Smooth muscle cell (in vitro differentiated cells): ENCODE results near the gene GPR156. TPM values are rescaled to one million over a fixed set of nuclear protein-coding genes. Genes with fewer than 3 reads are reported as not detected.

Experiments
- DNase-seq: peaks from one replicate; lab custom pipeline; 2025; ENCODE audit not compliant: unreplicated experiment; lab: John Stamatoyannopoulos, UW
- H2AFZ ChIP-seq: fragments of 200-600 bp; sonication (generic); 2 replicates; pipeline ENCODE4 v1.6.0; 2016; ENCODE audit warnings: antibody characterized with exemption, low read depth, mild to moderate bottlenecking
- H3F3A ChIP-seq: fragments of 200-600 bp; sonication (generic); 2 replicates; pipeline ENCODE4 v1.6.0; 2017; ENCODE audit warnings: antibody characterized with exemption, low read depth
- H3K27ac ChIP-seq: fragments of 200-600 bp; sonication (generic); 2 replicates; pipeline ENCODE4 v1.5.1; 2016; ENCODE audit warnings: low read depth, mild to moderate bottlenecking
- H3K27me3 ChIP-seq: fragments of 200-600 bp; sonication (generic); 2 replicates; pipeline ENCODE4 v1.6.1; 2016; ENCODE audit warnings: low read depth, mild to moderate bottlenecking
- H3K36me3 ChIP-seq: fragments of 200-600 bp; sonication (generic); 2 replicates; pipeline ENCODE4 v1.5.1; 2016; ENCODE audit warnings: low read depth
- H3K4me1 ChIP-seq: fragments of 200-600 bp; sonication (generic); 2 replicates; pipeline ENCODE4 v1.5.1; 2016; ENCODE audit warnings: low read depth
- H3K4me2 ChIP-seq: fragments of 200-600 bp; sonication (generic); 2 replicates; pipeline ENCODE4 v1.6.0; 2016; ENCODE audit warnings: mild to moderate bottlenecking
- H3K4me3 ChIP-seq: fragments of 200-600 bp; sonication (generic); 2 replicates; pipeline ENCODE4 v1.5.1; 2016; ENCODE audit warnings: mild to moderate bottlenecking
- H3K79me2 ChIP-seq: fragments of 200-600 bp; sonication (generic); 2 replicates; pipeline ENCODE4 v1.6.0; 2016; ENCODE audit warnings: low read depth, mild to moderate bottlenecking
- H3K9ac ChIP-seq: fragments of 200-600 bp; sonication (generic); 2 replicates; pipeline ENCODE4 v1.6.0; 2016; ENCODE audit warnings: low read depth
- H3K9me3 ChIP-seq: fragments of 200-600 bp; sonication (generic); replicated peaks from 2 replicates; pipeline ENCODE4 v1.5.1; 2016; ENCODE audit warnings: low read depth
- H4K20me1 ChIP-seq: fragments of 200-600 bp; sonication (generic); 2 replicates; pipeline ENCODE4 v1.6.0; 2016; ENCODE audit warnings: low read depth
- CTCF ChIP-seq: fragments of 200-600 bp; sonication (generic); IDR thresholded peaks from 2 replicates; pipeline ENCODE4 v1.5.1; 2017; ENCODE audit warnings: borderline replicate concordance, mild to moderate bottlenecking, antibody characterized with exemption; ENCODE audit not compliant: insufficient read depth, poor library complexity, severe bottlenecking
- WGBS: methylation state at CpG from one replicate; pipeline ENCODE4 v1.1.7; 2016; ENCODE audit warnings: low lambda C conversion rate; 5-methylcytosine and 5-hydroxymethylcytosine counted together
- polyA plus RNA-seq: library from polyadenylated mRNA; unstranded; fragments of >200 nt; fragmentation: Nextera tagmentation; extraction: Ambion mirVana; gene quantifications from 2 replicates; pipeline ENCODE4 v1.2.1, GENCODE V29; 2016
- total RNA-seq: library from RNA; depleted of rRNA; stranded (reverse); fragments of >200 nt; gene quantifications from 2 replicates; pipeline ENCODE4 v1.2.3, GENCODE V29; 2014

GPR156 gene
- total and polyA plus RNA-seq, 2 experiments from 2014 or later = 1.2 to 2.9 TPM

- DNase-seq = no peak
- 79% methylated on average over 3 of the region's 3 CpGs for WGBS
Observed at GRCh38 chr3:120198305-120198878, 86.6 kb downstream of the GPR156 start.

GRCh38 chr3:120196812-120197211, 88.2 kb downstream of the GPR156 start:
- no peak for DNase-seq
- no peak overlapping the region for H3K9ac ChIP-seq
- no peak for TF ChIP-seq CTCF
- no peak overlapping the region for H3K4me2 ChIP-seq
- H3F3A ChIP-seq = no peaks in the 10 kb centered on the region
- H4K20me1 ChIP-seq = no peaks in the 10 kb centered on the region
- H3K36me3 ChIP-seq = no peaks in the 10 kb centered on the region
- no peaks in the 10 kb centered on the region for H3K9me3 ChIP-seq
- no peak overlapping the region for H3K4me3 ChIP-seq
- H3K4me1 ChIP-seq = no peaks in the 10 kb centered on the region
- no peak overlapping the region for H3K27ac ChIP-seq
- H3K79me2 ChIP-seq = no peaks in the 10 kb centered on the region
- 36% methylated on average over 2 of the region's 2 CpGs for WGBS
- H3K27me3 ChIP-seq = no peaks in the 10 kb centered on the region
- no peak overlapping the region for H2AFZ ChIP-seq

More at GRCh38 chr3:120198305-120198878, 86.6 kb downstream of the GPR156 start:
- H3K4me3 ChIP-seq = no peak overlapping the region
- H3K79me2 ChIP-seq = no peaks in the 10 kb centered on the region
- H3F3A ChIP-seq = no peaks in the 10 kb centered on the region
- TF ChIP-seq CTCF = peak; percentile 23
- no peak overlapping the region for H3K27ac ChIP-seq
- H3K36me3 ChIP-seq = no peaks in the 10 kb centered on the region
- H3K27me3 ChIP-seq = no peaks in the 10 kb centered on the region
- H3K9ac ChIP-seq = no peak overlapping the region
- no peak overlapping the region for H2AFZ ChIP-seq
- no peaks in the 10 kb centered on the region for H3K4me1 ChIP-seq
- no peaks in the 10 kb centered on the region for H3K9me3 ChIP-seq
- H3K4me2 ChIP-seq = no peak overlapping the region
- no peaks in the 10 kb centered on the region for H4K20me1 ChIP-seq

GRCh38 chr3:120196333-120196732, 88.7 kb downstream of the GPR156 start:
- H3K9me3 ChIP-seq = no peaks in the 10 kb centered on the region
- DNase-seq = no peak
- peak overlapping the region; percentile 6 for H3K4me2 ChIP-seq
- no peak for TF ChIP-seq CTCF
- H3K27ac ChIP-seq = no peak overlapping the region
- no peak overlapping the region for H2AFZ ChIP-seq
- no peak overlapping the region for H3K9ac ChIP-seq
- no peaks in the 10 kb centered on the region for H3K79me2 ChIP-seq
- no peaks in the 10 kb centered on the region for H3F3A ChIP-seq
- H3K4me1 ChIP-seq = no peaks in the 10 kb centered on the region
- H3K36me3 ChIP-seq = no peaks in the 10 kb centered on the region
- 53% methylated on average over 4 of the region's 4 CpGs for WGBS
- no peaks in the 10 kb centered on the region for H3K27me3 ChIP-seq
- no peaks in the 10 kb centered on the region for H4K20me1 ChIP-seq
- no peak overlapping the region for H3K4me3 ChIP-seq

GRCh38 chr3:120193554-120193953, 91.5 kb downstream of the GPR156 start:
- no peak for DNase-seq
- no peak overlapping the region for H3K9ac ChIP-seq
- H3K4me3 ChIP-seq = no peak overlapping the region
- no peaks in the 10 kb centered on the region for H3K4me1 ChIP-seq
- H4K20me1 ChIP-seq = no peaks in the 10 kb centered on the region
- H3F3A ChIP-seq = no peaks in the 10 kb centered on the region
- H3K79me2 ChIP-seq = no peaks in the 10 kb centered on the region
- no peaks in the 10 kb centered on the region for H3K9me3 ChIP-seq
- H3K27ac ChIP-seq = no peak overlapping the region
- TF ChIP-seq CTCF = no peak
- H3K4me2 ChIP-seq = no peak overlapping the region
- H2AFZ ChIP-seq = no peak overlapping the region
- no peaks in the 10 kb centered on the region for H3K27me3 ChIP-seq
- no peaks in the 10 kb centered on the region for H3K36me3 ChIP-seq
